ENCODE measurements around the gene XYLT1.

Gene XYLT1

DNA sequence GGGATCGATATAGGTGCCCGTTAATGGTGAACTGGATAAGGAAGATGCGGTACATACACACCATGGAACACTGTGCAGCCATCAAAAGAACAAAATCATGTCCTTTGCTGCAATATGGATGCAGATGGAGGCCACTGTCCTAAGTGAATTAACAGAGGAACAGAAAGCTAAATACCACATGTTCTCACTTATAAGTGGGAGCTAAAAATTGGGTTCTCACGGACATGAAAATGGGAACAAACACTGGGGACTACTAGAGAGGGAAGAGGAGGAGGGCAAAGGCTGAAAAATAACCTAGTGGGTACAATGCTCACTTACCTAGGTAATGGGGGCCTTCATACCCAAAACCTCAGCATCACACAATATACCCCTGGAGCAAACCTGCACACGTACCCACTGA lies 302.6 kb downstream of the XYLT1 start:
- DNase-seq: no peak

DNA sequence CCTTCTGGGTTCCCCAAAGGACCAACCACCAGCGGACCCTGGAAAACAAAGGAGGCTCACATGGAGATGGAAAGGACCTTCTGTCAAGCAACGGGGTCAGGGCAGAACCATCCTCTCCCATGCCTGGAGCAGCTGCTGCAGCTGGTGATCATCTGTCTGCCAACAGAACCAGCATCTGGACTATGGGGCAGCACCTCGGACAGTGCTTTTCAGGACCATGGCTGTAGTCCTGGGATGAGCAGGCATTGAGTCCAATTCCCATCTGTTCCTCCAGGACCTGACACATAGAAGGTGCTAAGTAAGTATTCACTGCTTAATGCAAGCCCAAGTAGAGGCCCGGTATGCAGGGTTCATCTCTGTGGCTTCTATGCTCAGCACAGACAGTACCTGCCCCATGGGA lies 304.7 kb downstream of the XYLT1 start:
- DNase-seq: no peak

DNA sequence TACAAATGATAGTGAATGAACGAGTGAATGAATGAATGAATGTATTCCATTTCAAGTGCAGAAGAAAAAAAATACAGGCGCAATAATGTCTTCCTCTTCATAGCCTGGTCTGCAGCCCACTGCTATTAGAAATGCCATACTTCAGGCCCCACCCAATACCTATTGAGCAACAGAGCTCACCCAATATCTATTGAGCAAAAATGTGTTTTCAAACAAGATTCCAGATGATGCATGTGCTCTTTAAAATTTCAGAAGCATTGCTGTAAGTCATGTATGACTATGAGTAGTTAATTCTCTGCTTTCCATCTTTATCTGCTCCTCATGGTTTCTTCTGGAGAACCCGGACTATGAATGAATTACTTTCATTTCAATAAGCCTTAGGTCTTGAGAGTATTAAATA lies 308.2 kb downstream of the XYLT1 start:
- DNase-seq: no peak

DNA sequence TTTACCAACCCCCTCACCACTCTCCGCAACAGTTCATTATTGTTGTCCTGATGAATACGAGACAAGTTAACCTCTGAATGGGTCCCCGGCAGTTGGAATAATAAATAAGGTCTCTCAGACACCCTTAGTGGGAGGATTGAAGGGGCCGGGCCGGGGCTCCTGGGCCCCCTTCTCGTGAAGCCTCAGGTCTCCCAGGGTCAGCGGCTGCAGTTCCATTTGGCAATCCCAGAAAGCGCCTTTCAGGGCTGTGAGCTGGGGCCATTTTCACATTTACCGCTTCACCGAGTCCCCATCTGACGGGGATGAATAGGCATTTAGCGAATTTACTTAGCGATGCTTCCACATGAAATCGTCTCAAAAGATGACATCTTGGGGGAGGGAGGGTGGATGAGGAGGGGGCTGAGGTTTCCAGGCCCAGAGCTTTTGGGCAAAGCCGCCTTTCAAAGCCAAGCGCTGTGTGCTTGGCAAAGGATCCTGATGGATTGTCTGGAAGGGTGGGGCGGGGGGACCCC lies 309.8 kb downstream of the XYLT1 start:
- DNase-seq: no peak

DNA sequence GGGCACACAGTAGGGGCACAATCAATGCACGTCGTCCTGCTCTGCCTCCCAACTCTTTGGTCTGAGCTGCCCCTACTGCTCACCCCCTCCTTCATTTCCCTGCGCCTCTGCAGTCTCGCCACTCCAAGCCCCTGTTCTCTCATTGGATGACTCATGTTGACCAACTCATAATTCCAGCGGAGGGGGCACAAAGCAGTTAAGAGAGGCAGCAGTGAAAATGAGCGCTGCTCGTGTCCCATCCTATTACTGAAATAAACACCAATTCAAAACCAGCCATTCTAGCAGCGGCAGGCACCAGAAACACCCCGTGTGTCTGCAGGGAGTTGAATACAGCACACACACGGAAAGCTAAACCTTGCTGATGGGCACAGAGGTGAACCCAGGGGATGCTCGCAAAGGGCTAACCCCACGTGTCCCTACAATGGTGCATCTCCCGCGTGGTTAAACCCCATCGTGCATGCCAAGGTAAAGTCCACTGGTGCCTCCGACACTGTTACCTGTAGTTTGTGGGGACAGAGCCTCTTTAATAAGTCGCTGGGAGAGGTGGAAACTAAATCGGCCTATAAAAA lies 310.4 kb downstream of the XYLT1 start:
- peak; percentile 10 for DNase-seq

DNA sequence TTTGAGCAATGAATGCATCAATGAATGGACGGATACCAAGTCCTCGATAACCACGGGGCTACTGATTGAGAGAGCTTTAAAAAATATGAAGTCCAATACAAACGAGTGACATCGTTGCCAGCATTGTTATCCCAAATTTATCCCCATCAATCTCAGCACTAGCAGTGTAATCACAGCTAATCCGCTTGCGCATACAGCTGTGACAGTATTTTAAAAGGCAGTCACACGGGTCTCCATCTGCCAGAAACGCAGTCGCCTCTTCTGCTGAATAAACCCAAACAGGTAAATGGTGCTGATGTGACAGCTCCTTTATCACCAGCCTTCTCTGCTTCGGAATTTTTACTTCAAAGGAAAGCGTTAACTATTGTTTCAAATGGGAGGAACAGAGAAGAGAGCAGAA lies 311.1 kb downstream of the XYLT1 start:
- DNase-seq: no peak

DNA sequence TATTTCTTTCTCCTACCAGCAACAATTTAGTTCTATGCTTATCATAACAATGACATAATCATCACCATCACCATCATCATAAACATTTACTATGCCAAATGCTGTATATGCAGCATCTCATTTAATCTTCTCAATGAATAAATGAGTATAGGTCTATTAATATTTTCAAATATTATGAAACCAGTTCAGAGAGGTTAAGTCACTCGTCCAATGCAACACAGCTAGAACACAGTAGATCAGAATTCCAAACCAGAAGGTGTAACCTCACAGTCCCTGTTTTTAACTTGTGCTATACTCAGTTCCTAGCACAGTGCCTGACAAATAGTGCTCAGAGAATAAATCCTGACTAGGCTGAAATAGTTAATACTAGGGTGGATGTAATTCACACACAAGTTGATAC lies 314.8 kb downstream of the XYLT1 start:
- DNase-seq: no peak

DNA sequence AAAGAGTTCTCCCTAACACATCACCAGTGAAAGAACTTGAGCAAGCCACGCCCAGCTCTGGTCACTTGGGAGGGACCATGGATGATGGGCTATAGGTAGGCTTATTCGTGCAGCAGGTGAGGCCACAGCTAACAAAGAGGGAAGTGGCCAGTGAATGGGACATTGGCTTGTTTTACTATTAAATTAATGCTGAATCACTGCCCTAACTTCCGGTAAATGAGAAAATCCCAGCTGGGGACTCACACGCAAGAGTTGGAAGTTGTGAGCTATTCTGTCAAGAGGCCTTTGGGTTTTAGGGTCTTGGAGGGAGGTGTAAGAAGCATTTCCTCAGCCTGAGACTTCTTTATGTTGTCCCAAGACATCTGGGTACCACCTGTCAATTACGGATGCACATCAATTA lies 315.3 kb downstream of the XYLT1 start:
- DNase-seq: no peak

DNA sequence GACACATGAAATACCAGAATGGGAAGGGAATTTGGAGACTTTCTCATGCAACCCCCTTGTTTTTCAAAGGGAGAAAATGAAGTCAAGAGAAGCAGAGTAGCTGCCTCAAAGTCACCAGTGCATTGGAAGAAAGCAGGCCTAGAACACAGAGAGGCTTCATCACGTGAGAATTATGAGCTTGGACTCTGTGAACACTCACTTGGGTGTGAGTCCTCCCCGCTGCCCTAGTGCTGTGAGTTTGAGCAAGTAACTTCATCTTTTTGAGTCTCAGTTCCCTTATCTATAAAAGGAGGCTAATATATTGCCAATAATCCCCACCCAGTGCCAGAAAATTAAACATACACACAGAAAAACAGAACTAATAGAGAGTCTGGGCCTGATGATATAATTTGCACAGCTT lies 315.8 kb downstream of the XYLT1 start:
- DNase-seq: no peak

DNA sequence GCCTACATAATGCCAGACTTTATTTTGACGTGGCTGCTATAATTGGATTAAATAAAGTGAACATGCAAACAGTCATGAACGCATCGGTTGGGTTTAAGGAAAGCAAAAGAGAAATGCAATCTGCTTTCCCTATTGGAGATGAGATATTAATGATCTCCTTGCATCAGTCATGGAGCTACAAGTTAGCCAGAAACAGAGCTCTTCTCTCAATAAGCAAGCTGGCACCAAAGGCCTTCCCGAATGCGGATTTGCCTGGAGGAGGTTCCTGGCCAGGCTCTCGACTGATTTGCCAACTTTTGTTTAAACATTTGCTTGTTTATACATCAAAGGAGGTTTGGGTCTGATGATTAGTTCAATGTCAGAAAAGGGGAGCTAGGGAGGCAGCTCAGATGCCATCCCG lies 318.4 kb downstream of the XYLT1 start:
- DNase-seq: no peak

DNA sequence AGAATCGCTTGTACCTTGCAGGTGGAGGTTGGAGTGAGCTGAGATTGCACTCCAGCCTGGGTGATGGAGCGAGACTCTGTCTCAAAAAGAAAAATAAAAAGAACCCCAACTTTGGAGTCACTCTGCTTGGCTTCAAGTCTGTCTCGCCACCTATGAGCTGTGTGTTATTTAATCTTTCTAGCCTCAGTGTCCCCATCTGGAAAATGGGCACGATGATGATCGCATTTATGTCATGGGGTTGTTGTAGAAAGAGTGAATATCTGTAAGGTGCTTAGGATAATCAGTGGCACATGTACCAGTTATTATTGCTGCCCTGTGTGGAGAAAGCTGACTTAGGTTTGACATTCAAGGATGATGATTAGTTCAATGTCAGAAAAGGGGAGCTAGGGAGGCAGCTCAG lies 319.4 kb downstream of the XYLT1 start:
- no peak for DNase-seq

DNA sequence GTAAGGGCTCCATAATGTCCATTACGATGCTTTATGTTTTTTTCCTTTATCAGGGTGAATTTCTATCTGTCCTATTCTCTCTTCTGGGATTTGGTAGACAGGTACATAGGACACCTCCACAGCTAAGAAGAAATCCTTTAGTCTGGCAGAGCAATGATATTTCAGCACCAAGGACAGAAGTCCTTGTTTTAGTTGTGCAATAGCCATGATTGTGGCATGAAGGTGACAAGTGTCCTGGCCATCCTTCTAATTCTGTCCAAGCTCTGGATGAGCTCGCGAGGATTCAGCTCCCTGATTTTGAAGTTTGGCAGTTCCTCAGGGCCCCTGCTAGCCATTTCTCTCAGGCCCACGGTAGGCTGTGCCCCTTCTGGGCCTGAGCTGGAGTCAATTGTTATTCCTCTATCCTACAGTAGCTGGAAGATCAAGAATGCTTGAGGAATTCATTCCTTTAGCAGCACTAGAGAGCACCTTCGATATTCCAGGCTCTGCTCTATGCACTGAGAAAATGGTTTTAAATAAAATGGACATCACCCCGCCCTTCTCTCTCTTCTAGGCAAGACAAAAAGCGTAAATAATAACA lies 320.8 kb downstream of the XYLT1 start:
- DNase-seq: no peak

DNA sequence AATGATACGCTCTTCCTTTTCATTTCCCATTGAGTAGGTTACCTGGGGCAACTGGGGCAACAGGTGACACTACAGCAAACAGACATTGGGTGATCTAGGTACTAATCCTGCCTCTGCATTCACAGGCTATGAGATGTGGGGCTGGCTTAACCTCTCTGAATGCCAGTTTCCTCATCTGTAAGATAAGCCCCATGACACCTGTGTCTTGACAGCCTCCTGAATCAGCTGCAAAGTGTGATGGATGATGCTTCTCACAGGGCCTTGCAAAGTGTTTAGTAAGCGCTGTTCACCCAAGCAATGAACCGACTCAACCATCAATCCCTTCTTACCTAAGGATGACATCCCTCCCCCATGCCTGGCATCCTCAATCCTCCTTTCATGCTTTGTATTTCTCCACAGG lies 322.8 kb downstream of the XYLT1 start:
- no peak for DNase-seq

DNA sequence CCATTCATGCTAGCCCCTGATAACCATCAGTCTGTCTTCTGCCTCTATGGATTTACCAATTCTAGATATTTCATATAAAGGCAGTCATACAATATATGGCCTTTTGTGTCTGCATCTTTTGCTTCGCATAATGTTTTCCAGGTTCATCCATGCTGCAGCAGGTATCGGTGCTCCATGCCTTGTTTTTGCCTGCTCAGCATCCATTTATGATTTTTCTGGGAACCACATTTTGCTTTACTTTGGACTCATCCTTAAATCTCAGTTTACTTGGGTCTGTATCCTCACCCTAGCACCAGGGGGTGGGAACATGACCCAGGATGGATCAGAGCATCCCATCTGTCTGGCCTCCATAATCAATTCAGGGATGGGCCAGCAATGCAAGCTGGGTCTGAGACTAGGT lies 325.7 kb downstream of the XYLT1 start:
- DNase-seq: no peak

DNA sequence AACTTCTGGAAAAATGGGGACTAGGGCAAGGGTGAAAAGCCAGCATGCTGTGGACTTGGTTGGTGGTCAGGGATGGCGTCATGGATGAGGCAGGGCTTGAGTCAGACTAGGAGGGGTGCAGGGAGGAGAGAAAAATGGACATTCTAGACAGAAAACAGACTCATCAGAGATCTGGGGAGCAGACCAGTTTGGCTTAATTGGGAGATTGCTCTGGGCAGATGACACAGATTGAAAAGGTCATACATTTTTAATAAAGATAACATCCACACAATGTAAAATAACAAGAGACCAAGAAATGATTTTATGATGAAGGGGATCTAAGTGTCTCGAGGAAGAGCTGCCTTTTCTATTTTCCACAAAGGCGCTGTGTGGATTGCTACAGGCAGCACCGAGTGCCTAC lies 326.3 kb downstream of the XYLT1 start:
- DNase-seq: no peak

DNA sequence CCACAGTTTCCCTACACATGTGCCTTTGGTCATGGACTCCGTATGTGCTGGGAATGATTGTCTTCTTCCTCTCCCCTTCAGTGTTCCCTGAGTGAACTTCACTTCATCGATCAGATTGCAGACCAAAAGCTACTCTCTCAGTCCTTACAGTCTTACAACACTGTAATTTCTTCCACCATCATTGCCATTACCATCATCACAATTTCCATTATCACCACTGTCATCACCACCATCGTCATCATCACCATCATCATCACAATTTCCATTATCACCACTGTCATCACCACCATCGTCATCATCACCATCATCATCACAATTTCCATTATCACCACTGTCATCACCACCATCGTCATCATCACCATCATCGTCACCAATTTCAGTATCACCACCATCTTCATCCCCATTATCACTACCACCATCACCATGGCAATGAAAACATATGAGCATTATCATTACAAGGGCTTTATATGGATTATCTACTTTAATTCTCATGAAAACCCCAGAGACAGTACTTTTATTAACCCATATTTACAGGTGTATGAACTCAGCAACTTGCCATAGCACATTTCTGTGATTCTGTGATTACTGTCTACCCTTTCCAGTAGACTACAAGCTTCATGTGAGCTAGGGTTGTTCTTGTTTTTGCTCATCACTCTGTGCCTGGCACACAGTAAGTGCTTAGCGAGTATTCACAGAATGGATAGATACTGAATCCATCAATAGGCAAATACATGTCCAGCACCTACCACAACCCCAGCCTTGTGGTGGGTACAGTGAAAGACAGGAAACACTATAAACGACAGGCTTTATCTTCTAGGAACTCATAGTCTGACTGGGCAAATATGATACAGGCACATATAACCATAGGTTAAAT lies 327.0 kb downstream of the XYLT1 start:
- DNase-seq: no peak

DNA sequence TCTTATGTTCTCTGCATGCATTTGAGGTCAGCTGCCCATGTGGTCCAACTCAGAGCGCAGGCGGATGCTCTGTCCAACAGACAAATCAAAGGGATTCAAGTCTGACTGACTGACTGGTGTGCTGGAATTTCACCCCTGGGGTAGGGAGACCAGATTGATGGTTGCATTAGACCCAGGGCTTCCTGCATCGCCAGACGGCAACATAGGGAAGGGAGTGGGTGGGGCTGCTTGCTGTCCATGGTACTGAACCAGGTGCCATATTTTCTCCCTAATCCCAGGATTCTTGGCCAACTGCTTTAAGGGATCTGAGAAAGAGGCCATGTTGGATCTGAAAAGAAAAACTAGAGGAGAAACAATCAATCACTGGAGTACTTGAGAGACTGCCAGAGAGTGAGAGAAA lies 332.0 kb downstream of the XYLT1 start:
- DNase-seq: peak; percentile 2

DNA sequence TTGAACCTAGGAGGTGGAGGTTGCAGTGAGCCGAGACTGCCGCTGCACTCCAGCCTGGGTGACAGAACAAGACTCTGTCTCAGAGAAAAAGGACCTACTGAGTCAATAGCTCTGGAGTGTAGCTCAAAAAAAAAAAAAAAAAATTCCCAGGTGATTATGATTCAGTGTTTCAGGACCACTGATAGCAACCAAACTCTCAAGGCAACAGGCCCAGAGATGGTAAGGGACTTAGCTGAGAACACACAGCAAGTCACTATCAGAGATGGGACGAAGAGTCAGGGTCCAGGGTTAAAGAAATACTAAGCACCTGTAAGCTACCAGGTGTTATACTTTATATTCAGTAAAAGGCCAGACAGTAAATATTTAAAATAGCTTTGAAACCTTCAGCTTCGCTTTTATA lies 335.3 kb downstream of the XYLT1 start:
- DNase-seq: no peak

DNA sequence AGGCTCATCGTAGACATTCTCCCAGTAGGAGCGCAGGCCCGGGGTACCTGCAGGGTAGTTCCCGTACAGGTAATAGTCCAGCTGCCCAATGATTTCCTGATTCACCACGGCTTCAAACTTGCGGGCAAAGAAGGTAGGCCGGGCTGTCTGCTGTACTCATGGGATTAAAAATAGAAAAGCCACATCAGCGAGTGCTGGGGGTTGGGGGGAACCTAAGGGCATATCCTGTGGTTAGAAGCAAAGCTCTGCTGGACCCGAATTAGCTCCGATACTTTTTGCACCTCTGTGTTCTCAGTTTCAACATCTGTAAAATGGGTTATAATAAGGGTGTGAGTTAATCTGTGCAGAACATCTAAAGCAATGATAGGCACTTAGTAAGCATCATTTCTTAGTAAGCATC lies 336.2 kb downstream of the XYLT1 start:
- no peak for DNase-seq

DNA sequence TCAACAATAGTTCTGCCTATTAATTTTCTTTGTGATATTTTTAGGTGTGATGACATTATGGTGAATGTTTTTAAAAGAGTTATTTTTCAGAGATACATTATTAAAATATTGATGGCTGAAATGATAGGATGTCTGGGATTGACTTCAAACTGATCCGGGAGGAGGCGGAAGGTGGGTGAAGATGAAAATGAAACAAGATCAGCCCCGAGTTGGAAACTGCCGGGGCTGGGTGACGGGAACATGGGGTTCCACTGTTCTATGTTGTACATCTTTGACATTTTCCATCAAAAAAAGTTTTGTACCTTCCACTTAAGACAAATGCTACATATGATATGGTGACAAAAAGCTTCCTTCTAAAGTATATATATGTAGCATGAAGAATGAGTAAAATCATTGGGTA lies 336.9 kb downstream of the XYLT1 start:
- no peak for DNase-seq

DNA sequence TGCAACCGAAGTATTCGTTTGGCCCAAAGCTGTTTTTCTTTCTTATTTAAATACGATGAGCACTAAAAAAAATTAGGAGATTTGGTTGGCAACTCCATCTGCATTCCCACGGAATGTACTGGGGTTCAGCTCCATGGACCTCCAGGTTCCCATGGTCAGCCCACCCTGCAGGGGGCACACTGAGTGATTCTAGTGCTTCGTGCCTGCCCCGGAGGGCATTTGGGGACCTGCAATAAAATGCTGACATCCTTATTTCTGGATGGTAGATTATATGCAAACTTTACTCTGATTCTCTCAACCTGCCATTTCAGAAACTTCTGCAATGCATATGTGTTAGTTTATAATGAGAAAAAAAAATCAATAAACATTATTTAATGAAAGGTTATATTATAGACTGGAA lies 339.4 kb downstream of the XYLT1 start:
- DNase-seq: no peak

DNA sequence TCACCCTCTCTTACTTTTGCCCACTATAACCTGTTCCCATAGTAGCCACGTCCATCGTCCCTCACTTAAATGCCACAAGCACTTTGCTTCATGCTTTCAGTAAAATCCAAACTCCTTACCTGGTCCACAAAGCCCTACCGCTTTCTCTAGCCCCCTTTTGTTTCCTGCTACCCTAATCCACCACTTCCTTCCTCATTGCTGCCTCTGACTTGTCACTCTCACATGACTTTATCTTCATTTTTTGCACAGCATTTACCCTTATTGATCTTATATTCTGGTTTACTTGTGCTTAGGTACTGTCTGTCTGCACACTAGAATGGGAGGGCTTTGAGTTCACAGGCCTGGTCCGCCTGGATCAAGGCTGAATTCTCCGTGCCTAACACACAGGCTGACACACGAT lies 340.0 kb downstream of the XYLT1 start:
- DNase-seq: no peak

DNA sequence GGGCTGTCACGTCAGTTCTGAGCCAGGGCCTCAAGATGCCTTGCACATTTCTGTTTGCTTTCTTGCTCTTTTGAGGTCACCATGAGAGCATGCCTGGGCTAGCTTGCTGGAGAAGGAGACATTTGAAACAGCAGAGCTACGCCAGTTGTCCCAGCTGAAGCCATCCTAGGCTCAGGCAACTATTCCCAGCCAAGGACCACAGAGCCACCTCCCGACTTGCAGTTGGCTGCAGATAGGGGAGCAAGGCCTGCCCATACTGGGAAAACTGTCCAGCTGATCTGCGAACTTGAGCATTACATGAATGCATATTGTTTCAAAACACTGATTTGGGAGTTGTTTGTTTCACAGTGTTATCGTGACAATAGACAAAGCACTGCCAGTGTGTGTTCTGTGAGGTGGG lies 340.8 kb downstream of the XYLT1 start:
- no peak for DNase-seq

DNA sequence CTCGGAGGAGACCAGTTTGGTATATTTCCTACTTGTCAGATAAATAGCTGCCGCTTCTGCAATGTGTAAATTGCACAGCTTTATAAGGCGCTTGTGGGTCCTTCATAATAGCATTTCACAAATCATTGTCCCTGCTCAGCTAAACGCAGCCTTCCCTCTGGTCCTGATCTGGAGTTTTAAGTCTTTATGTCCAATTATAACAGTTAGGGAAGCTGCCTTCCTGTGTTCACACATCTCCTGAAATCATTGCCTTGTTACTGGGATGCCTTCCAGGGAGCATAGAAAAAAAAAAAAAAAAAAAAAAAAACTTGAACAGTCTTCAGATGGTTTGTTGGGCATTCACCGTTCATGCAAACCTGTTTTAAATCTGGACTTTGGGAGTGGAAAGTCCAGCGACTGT lies 342.0 kb downstream of the XYLT1 start:
- no peak for DNase-seq

Data from EL (cell line).